Endothelial cell of umbilical vein (primary cell): ENCODE results near the gene SEZ6L2. TPM values are rescaled to one million over a fixed set of nuclear protein-coding genes. Genes with fewer than 3 reads are reported as not detected.
"Not testable (repeated sequence)": the region's sequence is repeated elsewhere in the genome, so short reads cannot be mapped to it uniquely, and the experiment has no call there.

Experiments
- BruUV-seq: library from RNA; stranded (reverse); fragments of 400-500 nt; replicated peaks from 2 replicates; lab custom pipeline; 2021; lab: Mats Ljungman, UMichigan
- CTCF ChIA-PET: fragments of 300-600, 350-600 bp; sonication (Branson Sonifier 250); formaldehyde crosslinking; loops from one replicate; lab custom pipeline; 2021; ENCODE audit warnings: antibody characterized with exemption, inconsistent platforms; lab: Charles Lee
- POLR2A ChIA-PET: fragments of 300-600, 350-600 bp; sonication (Branson Sonifier 250); formaldehyde crosslinking; loops from one replicate; lab custom pipeline; 2021; ENCODE audit warnings: antibody characterized with exemption, inconsistent platforms; lab: Charles Lee
- DNase-seq: peaks from one replicate; pipeline ENCODE4 v3.0.0-alpha.2; 2011; ENCODE audit warnings: low read depth, low spot score
- FAIRE-seq: peaks from 2 replicates; lab custom pipeline; 2011; peaks lifted over from hg19 to GRCh38; lab: Jason Lieb, UNC
- H2AFZ ChIP-seq: 2 replicates; pipeline ENCODE4 v1.6.0; 2012; ENCODE audit warnings: low read depth, low read length, control low read depth, inconsistent platforms
- H3K27ac ChIP-seq: 2 replicates; pipeline ENCODE4 v1.5.1; 2011; ENCODE audit warnings: low read depth, mild to moderate bottlenecking, control low read depth, low read length, moderate library complexity; ENCODE audit not compliant: insufficient read depth
- H3K27me3 ChIP-seq, 2 experiments: 2 replicates each; pipeline versions ENCODE4 v1.6.0 to v1.6.1; 2011; ENCODE audit warnings: low read length in 2 of 2, mixed read lengths in 1 of 2; ENCODE audit not compliant: control insufficient read depth in 2 of 2, insufficient read depth in 2 of 2
- H3K36me3 ChIP-seq, 2 experiments: 2 replicates in 1 of 2; 3 replicates in 1 of 2; pipeline ENCODE4 v1.5.1; 2011; ENCODE audit warnings: low read length in 2 of 2, mild to moderate bottlenecking in 1 of 2, moderate library complexity in 1 of 2; ENCODE audit not compliant: control insufficient read depth in 2 of 2, insufficient read depth in 2 of 2; ENCODE audit errors: extremely low read depth in 1 of 2
- H3K4me1 ChIP-seq: 3 replicates; pipeline ENCODE4 v1.5.1; 2011; ENCODE audit warnings: mild to moderate bottlenecking, low read length; ENCODE audit not compliant: control insufficient read depth, insufficient read depth; ENCODE audit errors: extremely low read depth
- H3K4me2 ChIP-seq: 2 replicates; pipeline ENCODE4 v1.6.1; 2011; ENCODE audit warnings: low read length, control low read depth, mixed read lengths; ENCODE audit not compliant: insufficient read depth
- H3K4me3 ChIP-seq, 3 experiments: fragments of 200-600 bp in 1 of 3; sonication (generic), shearing (Covaris generic) in 1 of 3; replicated peaks in 1 of 3; 2 replicates each; pipeline ENCODE4 v1.5.1; 2011 to 2016; ENCODE audit warnings: control low read depth in 3 of 3, low read length in 3 of 3, mild to moderate bottlenecking in 2 of 3, inconsistent platforms in 1 of 3, low read depth in 1 of 3, moderate library complexity in 1 of 3; ENCODE audit not compliant: insufficient read depth in 1 of 3
- H3K79me2 ChIP-seq: 2 replicates; pipeline ENCODE4 v1.6.0; 2012; ENCODE audit warnings: low read length, inconsistent platforms; ENCODE audit not compliant: control insufficient read depth, insufficient read depth
- H3K9ac ChIP-seq: replicated peaks from 2 replicates; pipeline ENCODE3; 2011; ENCODE audit warnings: low read length, control low read depth; ENCODE audit not compliant: insufficient read depth; ENCODE audit errors: extremely low read depth
- H3K9me1 ChIP-seq: replicated peaks from 3 replicates; pipeline ENCODE4 v1.6.0; 2011; ENCODE audit warnings: mild to moderate bottlenecking, low read length; ENCODE audit not compliant: control insufficient read depth, insufficient read depth; ENCODE audit errors: extremely low read depth
- H3K9me3 ChIP-seq: replicated peaks from 2 replicates; pipeline ENCODE4 v1.5.1; 2012; ENCODE audit warnings: low read length, inconsistent platforms; ENCODE audit not compliant: control insufficient read depth, insufficient read depth
- H4K20me1 ChIP-seq: replicated peaks from 2 replicates; pipeline ENCODE3; 2011; ENCODE audit warnings: mild to moderate bottlenecking, low read length; ENCODE audit not compliant: control insufficient read depth, insufficient read depth; ENCODE audit errors: extremely low read depth
- CTCF ChIP-seq, 2 donors: IDR thresholded peaks; 1 replicate in 1 of 2; 2 replicates in 1 of 2; pipeline ENCODE4 v1.5.1; 2011; ENCODE audit warnings: low read length in 2 of 2, mild to moderate bottlenecking in 2 of 2, moderate library complexity in 2 of 2, control low read depth in 1 of 2, inconsistent platforms in 1 of 2, low read depth in 1 of 2; ENCODE audit not compliant: insufficient read depth in 1 of 2; ENCODE audit errors: extremely low read depth in 1 of 2
- EZH2 ChIP-seq: IDR thresholded peaks from 2 replicates; pipeline ENCODE4 v1.6.1; 2012; ENCODE audit warnings: borderline replicate concordance, low read depth, mild to moderate bottlenecking, moderate library complexity, low read length, inconsistent platforms; ENCODE audit not compliant: severe bottlenecking
- FOS ChIP-seq: IDR thresholded peaks from 2 replicates; pipeline ENCODE4 v1.6.1; 2011; ENCODE audit warnings: mild to moderate bottlenecking, low read length, moderate library complexity, borderline replicate concordance; ENCODE audit not compliant: insufficient read depth
- GATA2 ChIP-seq: IDR thresholded peaks from 2 replicates; pipeline ENCODE4 v1.7.0; 2011; ENCODE audit warnings: low read depth, mild to moderate bottlenecking, moderate library complexity, mixed read lengths, low read length; ENCODE audit not compliant: insufficient read length, insufficient read depth
- JUN ChIP-seq: IDR thresholded peaks from 2 replicates; pipeline ENCODE4 v1.6.1; 2011; ENCODE audit warnings: borderline replicate concordance, low read depth; ENCODE audit not compliant: insufficient read length, insufficient read depth
- MAX ChIP-seq: IDR thresholded peaks from 2 replicates; pipeline ENCODE4 v1.6.1; 2011; ENCODE audit not compliant: insufficient read depth, insufficient read length
- MYC ChIP-seq: IDR thresholded peaks from one replicate; pipeline ENCODE4 v1.6.1; 2011; ENCODE audit warnings: mild to moderate bottlenecking, low read depth, low read length
- POLR2A ChIP-seq: IDR thresholded peaks from 2 replicates; pipeline ENCODE4 v1.6.1; 2012; ENCODE audit warnings: low read depth, mild to moderate bottlenecking, control low read depth, low read length
- POLR2AphosphoS5 ChIP-seq: IDR thresholded peaks from 2 replicates; pipeline ENCODE4 v1.6.1; 2012; ENCODE audit warnings: low read depth, mild to moderate bottlenecking, control low read depth, low read length, moderate library complexity; ENCODE audit not compliant: insufficient read depth
- dilution Hi-C: fragments of 300-500 bp; cut with MboI; formaldehyde crosslinking; loops from one replicate; pipeline ENCODE4 v1.15.0; 2019; ENCODE audit warnings: low sequenced_read_pairs; ENCODE audit not compliant: extremely low pct_ligation_motif_present
- intact Hi-C: fragments of 100-400 bp; cut with micrococcal nuclease; formaldehyde crosslinking; loops from one replicate; pipeline ENCODE4 v1.10.0; 2022
- polyA plus RNA-seq, 4 experiments: library from polyadenylated mRNA; depleted of rRNA in 3 of 4; stranded (reverse) in 3 of 4; unstranded in 1 of 4; fragments of >200 nt; gene quantifications; 2 replicates each; pipeline versions ENCODE4 v1.2.1 to v1.2.3, GENCODE V29; 2011 to 2012; ENCODE audit warnings: missing spikeins in 1 of 4
- total RNA-seq: library from RNA; stranded (reverse); gene quantifications from 2 replicates; pipeline ENCODE4 v1.2.3, GENCODE V29; 2021

Gene SEZ6L2
- total and polyA plus RNA-seq, 2 donors (not counting 3 experiments of a cell fraction or from before 2014, with no cell fraction given) = 2.4 to 4.5 TPM

GRCh38 chr16:29834079-29834478 lies 65.3 kb downstream of the SEZ6L2 start:
- no peak overlapping the region for H3K4me2 ChIP-seq
- no peak overlapping the region for H3K27ac ChIP-seq
- no peak overlapping the region for H3K9ac ChIP-seq
- peaks cover 0 to 22% of the 10 kb centered on the region in 2 experiments for H3K36me3 ChIP-seq
- ChIA-PET CTCF (interaction anchor here (0.6 to 1.9 kb wide), 3 partner anchors 9 to 33 kb away, joined by 3 to 8 read pairs (median 4); no protein-coding TSS in a partner anchor), POLR2A (no interaction called here)
- no peaks in the 10 kb centered on the region for H4K20me1 ChIP-seq
- intact Hi-C loops = no loop called here
- H3K9me3 ChIP-seq = no peaks in the 10 kb centered on the region
- no peak overlapping the region for H2AFZ ChIP-seq
- no TSS peak for BruUV-seq
- H3K4me3 ChIP-seq = no peak overlapping the region
- H3K27me3 ChIP-seq = no peaks in the 10 kb centered on the region
- TF ChIP-seq CTCF (IDR thresholded peaks at IDR 0.05; ENCODE audit: extremely low read depth in 1 of 2, insufficient read depth in 1 of 2, low read depth in 1 of 2, low read length in 2 of 2) (no peak), GATA2 (no peak), MYC (no peak), MAX (no peak), FOS (no peak), JUN (no peak), POLR2AphosphoS5 (no peak), POLR2A (no peak), EZH2 (no peak)
- no peak for DNase-seq
- FAIRE-seq = no peak
- no peaks in the 10 kb centered on the region for H3K9me1 ChIP-seq
- no peaks in the 10 kb centered on the region for H3K79me2 ChIP-seq
- dilution Hi-C loops = no loop called here
- no peaks in the 10 kb centered on the region for H3K4me1 ChIP-seq

- intact Hi-C loops = not testable (repeated sequence)
Observed at GRCh38 chr16:29833219-29833618, 66.1 kb downstream of the SEZ6L2 start.

More at GRCh38 chr16:29833219-29833618, 66.1 kb downstream of the SEZ6L2 start:
- DNase-seq, dilution Hi-C loops, H3K9ac ChIP-seq, H2AFZ ChIP-seq, H3K79me2 ChIP-seq, H3K4me2 ChIP-seq, H3K9me3 ChIP-seq, H4K20me1 ChIP-seq, BruUV-seq, H3K9me1 ChIP-seq, H3K27me3 ChIP-seq, FAIRE-seq, H3K4me1 ChIP-seq, POLR2A ChIA-PET, H3K4me3 ChIP-seq, H3K27ac ChIP-seq: not testable (repeated sequence)
- CTCF ChIA-PET = interaction anchor here (0.9 to 1.7 kb wide), 3 partner anchors 15 to 161 kb away, joined by 4 to 11 read pairs (median 6); no protein-coding TSS in a partner anchor
- H3K36me3 ChIP-seq = peaks cover 0 to 22% of the 10 kb centered on the region in 2 experiments
